ENCODE results near the gene SMARCA1. TPM values are rescaled to one million over a fixed set of nuclear protein-coding genes. Genes with fewer than 3 reads are reported as not detected.

SMARCA1 gene
- total RNA-seq, 2 experiments from 2014 or later, result 0.10 to 0.21 TPM

DNA sequence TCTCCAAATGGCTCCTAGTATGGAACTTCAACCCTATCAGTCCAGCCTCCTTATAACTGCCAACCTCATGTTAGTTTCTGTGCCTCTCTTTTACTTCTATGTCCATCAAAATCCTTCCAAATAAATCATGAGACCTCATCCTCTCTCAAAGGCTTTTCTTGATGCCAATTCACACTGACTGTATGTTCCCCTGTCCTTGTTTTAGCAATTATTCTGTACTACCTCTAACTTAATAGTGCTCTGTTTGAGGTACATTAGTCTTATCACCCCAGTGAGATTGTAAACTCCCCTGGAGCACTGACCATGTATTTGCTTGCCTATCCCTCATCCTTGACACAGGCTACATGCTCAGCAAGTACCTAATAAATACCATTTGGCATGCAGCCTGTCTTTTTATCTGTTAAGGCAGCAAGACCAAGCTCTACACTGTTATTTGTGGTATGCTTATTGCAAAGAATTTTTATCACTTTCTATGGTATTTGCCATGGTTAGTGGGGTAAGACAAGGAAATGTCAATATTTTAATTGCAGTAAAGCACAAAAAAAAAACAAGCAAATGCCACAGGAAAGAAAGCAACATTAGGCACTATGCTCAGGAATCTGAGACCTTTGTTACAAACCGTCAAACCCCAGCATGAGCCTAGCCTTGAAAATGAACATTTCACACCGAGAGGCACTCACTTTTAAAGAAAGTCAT is 119.2 kb downstream of the SMARCA1 start:
- intact Hi-C loops (cut with micrococcal nuclease), result no loop called here
- Mint-ChIP-seq H3K4me1 (ENCODE audit: low read depth) (no peaks in the 10 kb centered on the region), H3K36me3 (no peaks in the 10 kb centered on the region), H3K9me3 (no peaks in the 10 kb centered on the region), H3K27me3 (no peaks in the 10 kb centered on the region), H3K4me3 (no peak overlapping the region), H3K27ac (no peak overlapping the region)
- ChIA-PET POLR2A (no interaction called here), CTCF (no interaction called here)
- no peak for DNase-seq

Other genes with a start within 250 kb of the SMARCA1 start
- gene OCRL, start 16.8 kb upstream of the SMARCA1 start, total RNA-seq, result 1 to 10 TPM; 2.8 to 3.2 TPM
- gene APLN, start 131.5 kb upstream of the SMARCA1 start, total RNA-seq, result under 1 TPM; 0.26 to 0.36 TPM
- gene XPNPEP2, start 215.5 kb upstream of the SMARCA1 start, total RNA-seq, result under 1 TPM; 0.80 to 0.93 TPM

Measured in activated CD4-positive, alpha-beta memory T cell treated with anti-CD3 and anti-CD28 coated beads for 36 hours (primary cell).